AG09319 (cell line): ENCODE data around the gene IFNLR1.

Experiments
- DNase-seq: peaks from one replicate; pipeline ENCODE4 v3.0.0-alpha.2; 2010; ENCODE audit warnings: low read depth; ENCODE audit errors: extremely low read depth
- CTCF ChIP-seq: IDR thresholded peaks from 2 replicates; pipeline ENCODE4 v1.5.1; 2011; ENCODE audit warnings: low read depth, mild to moderate bottlenecking, inconsistent platforms, low read length, moderate library complexity

IFNLR1 gene

GRCh38 chr1:24198766-24199165, 11.7 kb upstream of the IFNLR1 start:
- DNase-seq, result no peak
- TF ChIP-seq CTCF, result no peak

- no peak for DNase-seq
- no peak for TF ChIP-seq CTCF
Observed at GRCh38 chr1:24195874-24196273, 8.8 kb upstream of the IFNLR1 start.

GRCh38 chr1:24195136-24195535, 8.0 kb upstream of the IFNLR1 start:
- DNase-seq, result no peak

GRCh38 chr1:24193046-24193445, 6.0 kb upstream of the IFNLR1 start:
- no peak for DNase-seq
- no peak for TF ChIP-seq CTCF

More at GRCh38 chr1:24195136-24195535, 8.0 kb upstream of the IFNLR1 start:
- TF ChIP-seq CTCF, result no peak

- TF ChIP-seq CTCF, result no peak
- DNase-seq, result no peak
Observed at GRCh38 chr1:24191860-24192259, 4.8 kb upstream of the IFNLR1 start.

- TF ChIP-seq CTCF, result no peak
- no peak for DNase-seq
Observed at GRCh38 chr1:24190983-24191461, 3.9 kb upstream of the IFNLR1 start.

GRCh38 chr1:24189528-24189927, 2.4 kb upstream of the IFNLR1 start:
- no peak for TF ChIP-seq CTCF
- no peak for DNase-seq

GRCh38 chr1:24186711-24186992, 437 bp downstream of the IFNLR1 start:
- no peak for DNase-seq
- no peak for TF ChIP-seq CTCF
